HG03135 (cell line): Measurements from ENCODE around the gene DNAH17.

Source experiments
- ATAC-seq: cut with Tn5 transposase; IDR thresholded peaks from one replicate; pipeline ENCODE4 v1.9.1; 2021; ENCODE audit warnings: mild to moderate bottlenecking, moderate library complexity; ENCODE audit not compliant: unreplicated experiment

The DNAH17 gene

GRCh38 chr17:78417531-78417909 is 159.7 kb downstream of the DNAH17 start:
- ATAC-seq, result no peak

GRCh38 chr17:78416791-78417530 is 160.2 kb downstream of the DNAH17 start:
- ATAC-seq, result no peak

GRCh38 chr17:78415821-78416711 is 161.1 kb downstream of the DNAH17 start:
- ATAC-seq, result no peak

- ATAC-seq, result no peak
These were observed 162.7 kb downstream of the DNAH17 start for GRCh38 chr17:78414178-78415162.

- ATAC-seq, result no peak
These were observed 164.8 kb downstream of the DNAH17 start for GRCh38 chr17:78412403-78412802.

- no peak for ATAC-seq
These were observed 165.8 kb downstream of the DNAH17 start for GRCh38 chr17:78411241-78411857.

- ATAC-seq, result no peak
These were observed 167.8 kb downstream of the DNAH17 start for GRCh38 chr17:78409191-78409928.

GRCh38 chr17:78408476-78409050 is 168.6 kb downstream of the DNAH17 start:
- ATAC-seq, result no peak

GRCh38 chr17:78407387-78408000 is 169.7 kb downstream of the DNAH17 start:
- ATAC-seq, result no peak

- ATAC-seq, result no peak
These were observed 170.3 kb downstream of the DNAH17 start for GRCh38 chr17:78406920-78407319.

- ATAC-seq, result no peak
These were observed 170.8 kb downstream of the DNAH17 start for GRCh38 chr17:78406396-78406795.

GRCh38 chr17:78403822-78404221 is 173.4 kb downstream of the DNAH17 start:
- ATAC-seq, result no peak

- no peak for ATAC-seq
These were observed 175.3 kb downstream of the DNAH17 start for GRCh38 chr17:78401891-78402290.

GRCh38 chr17:78401246-78401645 is 175.9 kb downstream of the DNAH17 start:
- ATAC-seq, result no peak

GRCh38 chr17:78400581-78401240 is 176.5 kb downstream of the DNAH17 start:
- ATAC-seq, result no peak

GRCh38 chr17:78399693-78400144 is 177.5 kb downstream of the DNAH17 start:
- ATAC-seq, result no peak

- no peak for ATAC-seq
These were observed 178.0 kb downstream of the DNAH17 start for GRCh38 chr17:78399028-78399692.

- ATAC-seq, result no peak
These were observed 178.8 kb downstream of the DNAH17 start for GRCh38 chr17:78398390-78398789.
